GM19351 (cell line): Measurements from ENCODE around the gene ZNF487.
"Not testable (repeated sequence)": the region's sequence is repeated elsewhere in the genome, so short reads cannot be mapped to it uniquely, and the experiment has no call there.

Experiments used
- ATAC-seq: cut with Tn5 transposase; IDR thresholded peaks from one replicate; pipeline ENCODE4 v1.9.1; 2021; ENCODE audit warnings: mild to moderate bottlenecking, moderate library complexity; ENCODE audit not compliant: unreplicated experiment

Gene ZNF487

DNA sequence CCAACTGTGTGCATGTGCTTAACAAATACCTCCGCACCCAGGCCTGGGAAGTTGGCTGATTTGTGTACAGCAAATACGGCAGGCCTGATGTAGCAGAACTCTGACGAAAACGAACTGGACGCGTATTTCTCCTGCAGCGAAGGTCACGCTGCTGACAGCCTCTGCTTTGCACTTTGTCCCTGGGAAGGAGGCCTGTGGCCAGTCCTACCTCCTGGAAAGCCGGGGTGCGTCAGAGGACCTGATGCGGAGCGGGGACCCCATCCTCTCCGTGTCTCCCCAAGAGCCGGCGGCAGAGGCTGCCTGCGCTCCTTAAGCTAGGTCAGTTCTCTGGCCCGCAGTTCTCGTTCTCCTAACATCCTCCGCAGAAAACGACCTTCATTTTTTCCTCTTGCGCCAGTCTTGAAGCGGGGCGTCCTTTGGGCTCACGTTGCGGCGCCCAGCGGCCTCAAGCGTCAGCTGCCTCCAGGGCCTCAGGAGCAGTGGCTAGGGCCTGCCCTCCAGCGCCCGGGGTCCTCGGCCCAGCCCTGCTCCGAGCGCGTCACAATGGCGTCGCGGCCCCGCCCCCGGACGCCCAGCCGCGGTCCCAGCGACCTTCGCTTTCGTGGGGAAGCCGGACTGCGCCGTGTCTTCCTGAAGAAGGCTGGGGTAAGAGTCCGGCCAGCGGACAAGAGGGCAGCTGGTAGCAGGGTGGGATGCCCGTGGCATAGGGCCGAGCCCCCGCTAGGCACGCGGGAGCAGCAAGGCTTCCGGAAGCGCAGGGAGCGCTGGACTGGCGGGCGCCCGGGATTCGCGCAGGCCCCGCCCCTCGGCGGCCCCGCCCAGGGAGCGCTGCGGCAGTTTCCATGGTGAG lies at the start of gene ZNF487:
Gene ZNF487 (plus strand): TSS at position 821 of the 850 bp plus-strand sequence. CDS start 38,703 bp downstream, outside the sequence.
- peak; percentile 95 for ATAC-seq

DNA sequence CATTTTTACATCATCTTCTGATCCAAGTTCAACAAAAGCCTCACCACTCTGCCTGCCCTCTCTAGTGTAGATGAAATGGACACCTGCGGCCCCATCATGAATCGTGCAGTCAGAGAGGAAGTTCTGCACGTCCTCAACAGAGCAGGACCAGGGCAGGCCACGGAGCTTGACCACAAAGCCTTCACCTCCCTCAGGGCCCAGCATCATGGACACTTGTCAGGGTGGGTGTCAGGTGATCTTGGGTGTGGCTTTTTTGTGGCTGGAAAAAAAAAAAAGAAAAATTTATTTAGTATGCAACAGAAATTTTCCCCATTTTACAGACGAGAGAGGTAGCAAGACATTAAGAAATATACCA lies 49.3 kb upstream of the ZNF487 start:
- no peak for ATAC-seq

DNA sequence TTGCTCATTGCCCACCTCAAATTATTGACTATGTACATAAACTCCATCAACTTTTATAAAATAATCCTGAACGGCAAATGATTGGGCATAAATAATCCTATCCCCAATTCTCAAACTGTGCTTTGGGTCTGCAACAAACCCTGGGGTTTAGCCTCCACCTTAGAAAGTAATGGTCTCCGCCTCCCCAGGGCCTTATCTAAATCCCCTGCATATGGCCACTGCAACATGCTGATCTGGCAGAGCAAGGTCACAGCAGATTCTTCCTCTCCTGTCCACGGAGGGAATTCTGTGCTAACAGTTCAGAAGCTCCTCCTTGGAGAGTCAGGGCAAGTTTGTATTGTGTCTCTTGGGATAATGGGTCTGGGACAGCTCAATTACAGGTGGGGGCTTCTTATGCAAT lies 47.0 kb upstream of the ZNF487 start:
- no peak for ATAC-seq

DNA sequence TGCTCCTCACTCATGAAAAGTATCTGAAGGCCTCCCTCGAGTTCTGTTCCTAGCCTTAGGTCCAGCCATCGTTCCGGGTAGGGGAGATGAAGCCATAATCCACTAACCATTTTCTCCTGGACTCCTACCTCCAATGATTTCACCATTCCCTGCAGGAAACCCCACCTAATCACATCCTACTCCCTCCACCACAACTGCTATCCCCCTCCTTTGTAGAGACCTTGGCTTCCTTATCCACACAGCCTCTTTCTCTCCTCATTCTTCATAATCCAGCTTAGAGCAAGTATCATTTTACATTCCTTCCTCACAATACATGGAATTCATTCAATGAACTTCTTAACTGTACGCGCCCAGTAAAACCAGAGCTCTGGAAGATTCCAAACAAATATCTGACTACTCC lies 46.6 kb upstream of the ZNF487 start:
- ATAC-seq: no peak

DNA sequence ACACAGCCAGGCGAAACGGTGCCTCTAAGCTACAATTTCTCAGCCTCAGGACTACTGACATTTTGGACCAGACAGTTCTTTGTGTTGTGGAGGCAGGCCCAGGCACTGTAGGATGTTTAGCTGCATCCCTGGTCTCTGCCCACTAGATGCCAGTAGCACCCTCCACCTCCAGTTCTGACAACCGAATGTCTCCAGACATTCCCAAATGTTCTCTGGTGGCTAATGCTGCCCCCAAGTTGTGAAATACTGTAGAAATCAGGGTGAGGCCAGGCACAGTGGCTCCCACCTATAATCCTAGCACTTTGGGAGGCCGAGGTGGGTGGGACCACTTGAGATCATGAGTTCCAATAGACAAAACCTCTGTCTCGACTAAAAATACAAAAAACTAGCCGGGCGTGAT lies 46.2 kb upstream of the ZNF487 start:
- no peak for ATAC-seq

DNA sequence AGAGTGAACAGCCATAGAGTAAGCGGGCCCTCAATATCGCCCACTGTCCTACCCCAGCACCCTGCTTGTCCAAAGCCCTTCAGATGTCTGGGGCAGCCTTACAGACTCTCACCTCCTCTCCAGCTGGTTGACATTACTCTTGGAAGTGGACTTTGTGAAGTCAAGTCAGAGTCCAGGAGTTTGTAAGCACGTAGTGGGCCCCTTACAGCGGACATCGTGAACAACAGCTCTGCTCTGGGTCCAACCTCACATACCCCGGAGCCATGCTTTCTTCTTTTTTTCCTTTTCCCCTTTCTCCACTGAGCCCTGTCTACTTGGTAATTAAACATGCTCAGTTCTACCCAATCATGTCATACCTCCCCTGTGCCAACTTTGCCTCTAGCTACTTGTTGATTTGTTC lies 45.4 kb upstream of the ZNF487 start:
- no peak for ATAC-seq

DNA sequence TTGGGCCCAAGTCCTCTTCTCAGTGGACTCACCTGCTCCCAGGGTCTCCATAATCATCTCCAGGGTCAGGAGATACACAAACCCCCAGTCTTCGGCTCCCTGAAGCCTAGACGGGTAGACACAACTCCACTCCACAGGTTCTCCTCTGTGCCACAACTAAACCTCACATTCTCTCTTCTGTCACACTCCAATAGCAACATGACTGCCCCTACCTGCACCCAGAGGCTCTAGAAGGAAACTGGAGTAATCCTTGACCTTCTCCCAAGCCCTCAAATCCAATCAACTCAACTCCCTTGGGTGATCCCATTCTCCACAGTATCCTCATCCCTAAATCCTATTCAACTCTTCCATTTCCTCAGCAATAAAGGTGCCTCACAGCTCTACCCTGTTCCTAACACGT lies 44.2 kb upstream of the ZNF487 start:
- ATAC-seq: no peak

DNA sequence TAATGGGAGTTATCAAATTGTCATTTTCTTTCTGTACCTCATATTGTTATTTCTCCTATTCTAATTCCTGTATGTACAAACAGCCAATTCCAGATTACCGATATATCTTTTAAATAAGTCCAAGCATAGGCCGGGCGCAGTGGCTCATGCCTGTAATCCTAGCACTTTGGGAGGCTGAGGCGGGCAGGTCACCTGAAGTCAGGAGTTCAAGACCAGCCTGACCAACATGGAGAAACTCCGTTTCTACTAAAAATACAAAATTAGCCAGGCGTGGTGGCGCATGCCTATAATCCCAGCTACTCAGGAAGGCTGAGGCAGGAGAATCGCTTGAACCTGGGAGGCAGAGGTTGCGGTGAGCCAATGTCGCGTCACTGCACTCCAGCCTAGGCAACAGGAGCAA lies 43.7 kb upstream of the ZNF487 start:
- ATAC-seq: not testable (repeated sequence)

DNA sequence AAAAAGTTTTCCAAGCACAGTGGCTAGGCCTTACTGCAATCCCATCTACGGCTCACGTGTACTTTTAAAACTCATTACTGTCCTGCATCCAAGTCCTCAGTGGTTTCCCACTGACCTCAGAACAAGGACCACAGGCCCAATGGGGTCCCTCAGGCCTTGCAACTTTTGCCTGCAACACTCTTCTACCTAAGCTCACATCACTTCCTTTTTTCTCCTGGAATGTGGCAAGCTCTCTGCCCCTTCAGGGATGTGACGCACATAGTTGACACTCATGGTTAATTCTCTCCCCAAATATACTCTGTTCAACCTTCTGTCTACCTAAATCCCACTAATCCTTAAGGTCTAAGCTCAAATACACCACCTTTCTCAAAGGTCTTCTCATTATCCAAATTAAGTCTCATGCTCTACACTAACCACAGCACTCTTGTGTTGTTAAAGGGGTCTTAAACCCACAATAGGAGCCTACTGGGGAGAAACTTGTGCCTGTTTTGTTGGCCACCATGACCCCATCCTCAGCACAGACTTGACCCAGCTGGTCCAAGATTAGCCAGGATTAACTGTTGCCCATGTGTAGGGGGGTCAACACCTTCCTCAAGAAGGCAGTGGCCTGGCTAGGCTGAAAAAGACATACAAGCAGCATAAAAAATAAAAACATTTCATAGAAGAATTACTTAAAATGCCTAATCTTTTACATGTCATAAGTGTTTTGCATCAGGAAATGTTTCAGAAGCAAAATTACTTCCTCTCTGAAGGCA lies 43.1 kb upstream of the ZNF487 start:
- no peak for ATAC-seq

DNA sequence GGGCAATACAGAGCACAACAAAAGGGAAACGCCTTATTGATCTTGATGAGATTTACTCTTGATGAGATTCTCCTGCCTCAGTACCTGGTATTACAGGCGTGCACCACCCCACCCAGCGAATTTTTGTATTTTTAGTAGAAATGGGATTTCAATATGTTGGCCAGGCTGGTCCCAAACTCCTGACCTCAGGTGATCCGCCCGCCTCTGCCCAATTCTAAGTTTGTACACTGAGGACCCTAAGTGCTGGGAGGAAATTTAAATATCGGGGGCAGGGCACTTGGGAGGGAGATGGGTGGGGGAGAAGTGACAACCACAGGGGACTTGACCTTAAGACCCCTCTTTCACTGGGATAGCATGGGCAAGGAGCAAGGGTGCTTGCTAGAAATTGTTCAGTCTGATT lies 42.0 kb upstream of the ZNF487 start:
- no peak for ATAC-seq

DNA sequence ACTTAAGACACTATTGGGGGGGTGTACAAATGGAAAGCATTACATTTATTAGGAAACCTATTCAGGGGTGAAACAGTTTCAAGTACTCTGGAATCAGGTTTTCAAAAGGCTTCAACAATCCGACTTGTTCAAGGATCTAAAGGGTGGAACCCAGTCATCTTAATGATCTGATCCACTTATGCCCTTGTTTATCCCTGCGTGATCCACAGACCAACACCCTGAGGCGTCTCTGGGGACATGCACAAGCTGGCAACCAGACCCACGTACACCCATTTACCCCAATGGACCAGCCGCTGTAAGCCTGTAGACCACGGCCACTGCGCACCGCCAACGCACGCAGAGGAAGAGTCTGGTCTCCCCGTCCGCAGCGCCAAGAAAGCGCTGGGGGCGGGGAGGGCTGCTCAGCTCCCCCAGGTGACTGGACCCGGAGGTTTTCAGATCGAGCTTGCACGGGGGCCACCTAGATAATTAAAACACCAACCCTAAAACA lies 41.3 kb upstream of the ZNF487 start:
- ATAC-seq: peak; percentile 19

DNA sequence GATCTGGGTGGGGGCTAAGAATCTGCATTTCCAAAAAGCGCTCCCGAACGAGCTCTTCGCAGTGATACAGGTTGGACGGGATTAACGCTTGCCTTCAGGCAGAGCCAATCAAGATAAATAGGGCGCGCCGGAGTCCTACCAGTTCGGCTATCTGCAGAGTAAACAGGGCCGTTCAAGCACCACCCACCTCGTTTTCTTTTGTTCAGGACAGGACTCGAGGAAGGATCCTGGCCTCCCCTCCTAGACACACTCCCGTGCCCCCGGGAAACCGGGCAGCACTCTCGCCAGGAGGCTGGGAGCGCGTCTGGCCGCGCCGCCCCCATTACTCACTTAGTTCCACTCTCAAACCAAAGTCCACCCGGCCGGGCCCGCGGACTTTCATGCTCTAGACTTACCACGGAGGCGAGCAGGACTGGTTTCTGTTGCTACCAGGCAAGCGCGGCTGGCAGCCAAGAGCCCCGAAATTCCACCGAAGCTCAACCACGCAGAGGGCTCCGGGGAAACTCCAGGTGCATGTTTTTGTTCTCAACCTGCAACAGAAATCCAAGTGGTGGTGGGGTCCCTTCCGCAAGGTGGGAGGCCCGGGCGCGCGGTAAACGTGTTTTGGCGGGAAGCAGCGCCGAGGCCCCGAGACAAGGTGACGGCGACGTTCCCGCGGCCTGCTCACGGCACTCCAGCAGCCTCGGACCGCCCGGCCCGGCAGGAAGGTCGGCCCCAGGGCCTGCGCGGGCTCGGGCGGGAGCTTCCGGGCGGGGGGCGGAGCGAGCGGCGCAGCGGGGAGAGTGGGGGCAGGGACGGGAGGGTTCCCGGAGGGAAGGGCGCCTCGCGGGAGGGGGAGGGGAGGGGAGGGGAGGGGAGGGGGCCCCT lies 40.6 kb upstream of the ZNF487 start:
- ATAC-seq: peak; percentile 44

DNA sequence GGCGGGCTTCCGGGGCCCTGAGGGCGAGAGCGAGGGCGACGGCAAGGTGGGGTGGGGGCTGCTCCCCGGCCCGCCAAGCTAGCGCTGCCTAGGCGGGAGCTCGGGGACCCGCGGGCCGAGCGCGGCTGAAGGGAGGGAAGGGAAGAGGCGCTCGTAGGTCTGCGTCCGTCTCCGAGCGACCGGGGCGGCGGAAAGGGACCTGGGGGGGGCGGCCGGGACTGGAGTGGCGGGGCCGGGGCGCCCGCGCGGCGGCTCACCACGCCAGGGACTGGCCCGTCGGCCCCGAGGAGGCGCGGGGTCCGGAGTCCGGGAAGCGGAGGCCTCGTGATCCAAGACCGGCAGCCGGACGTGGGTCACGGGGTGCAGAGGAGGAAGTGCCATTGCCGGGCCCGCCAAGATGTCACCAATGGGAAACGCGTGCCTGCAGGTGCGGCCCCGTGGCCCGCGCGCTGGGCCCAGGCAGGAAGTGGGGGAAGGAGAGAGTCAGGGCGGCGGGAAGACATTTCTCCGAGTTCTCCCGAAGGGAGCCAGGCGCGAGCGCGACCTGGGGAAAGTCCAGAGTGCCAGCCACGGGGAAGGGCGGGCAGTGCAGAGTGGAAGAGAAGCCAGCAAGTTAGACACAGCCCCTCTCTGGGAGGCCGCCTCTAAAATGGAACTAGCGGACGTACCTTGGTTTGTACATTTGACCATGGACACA lies 39.8 kb upstream of the ZNF487 start:
- peak; percentile 74 for ATAC-seq

DNA sequence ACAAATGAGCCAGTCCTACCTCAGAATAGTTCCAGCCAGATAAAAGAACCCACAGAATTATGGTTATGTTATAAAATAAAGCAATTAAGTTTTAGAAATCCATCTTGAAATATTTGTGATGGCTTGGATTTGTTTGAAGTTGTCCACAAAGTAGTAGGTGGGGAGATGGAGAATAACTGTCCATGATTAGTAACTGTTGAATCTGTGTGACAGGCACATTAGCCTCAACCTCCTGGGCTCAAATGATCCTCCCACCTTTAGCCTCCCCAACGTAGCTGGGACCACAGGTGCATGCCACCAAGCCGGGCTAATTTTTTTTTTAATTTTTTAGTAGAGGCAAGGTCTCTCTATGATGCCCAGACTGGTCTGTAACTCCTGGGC lies 38.0 kb upstream of the ZNF487 start:
- ATAC-seq: no peak

DNA sequence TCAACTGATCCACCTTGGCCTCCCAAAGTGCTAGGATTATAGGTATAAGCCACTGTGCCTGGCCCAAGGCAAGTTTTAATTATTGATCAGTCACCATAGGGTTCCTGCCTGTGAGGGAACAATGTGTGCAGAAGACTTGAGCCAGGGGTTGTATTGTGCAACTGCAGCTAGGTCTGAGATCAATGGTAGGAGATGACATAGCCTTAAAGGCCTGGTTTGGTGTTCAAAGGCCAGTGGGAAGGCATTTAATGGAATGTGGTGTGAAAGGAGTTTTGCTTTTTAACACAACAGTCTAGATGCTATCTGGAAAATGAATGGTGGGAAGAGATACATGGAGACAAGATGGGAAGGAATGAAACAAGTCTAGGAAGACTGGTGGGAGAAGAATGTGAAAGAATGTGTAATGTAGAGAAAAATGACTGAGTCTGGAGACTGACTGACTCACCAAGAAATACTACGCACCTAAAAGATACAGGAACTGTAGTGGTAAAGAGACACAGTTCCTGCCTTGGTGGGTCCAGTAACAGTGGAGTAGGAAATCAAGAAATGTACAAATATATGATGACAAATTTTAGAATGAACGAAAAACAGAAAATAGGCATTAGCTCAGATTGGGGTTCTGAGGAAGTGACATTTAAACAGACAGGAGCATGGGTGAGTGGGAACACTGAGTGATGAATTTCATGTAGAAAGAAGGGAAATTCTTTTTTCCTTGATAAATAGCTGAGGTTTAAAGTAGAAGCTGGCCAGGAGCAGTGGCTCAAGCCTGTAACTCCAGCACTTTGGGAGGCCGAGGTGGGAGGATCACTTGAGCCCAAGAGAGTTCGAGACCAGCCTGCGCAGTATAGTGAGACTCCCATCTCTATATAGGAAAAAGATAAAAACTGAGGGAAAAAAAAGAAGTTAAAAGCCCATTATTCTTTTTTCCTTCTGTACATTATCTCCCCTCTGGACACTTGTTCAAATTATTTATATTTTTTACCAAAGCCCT lies 37.3 kb upstream of the ZNF487 start:
- ATAC-seq: no peak

DNA sequence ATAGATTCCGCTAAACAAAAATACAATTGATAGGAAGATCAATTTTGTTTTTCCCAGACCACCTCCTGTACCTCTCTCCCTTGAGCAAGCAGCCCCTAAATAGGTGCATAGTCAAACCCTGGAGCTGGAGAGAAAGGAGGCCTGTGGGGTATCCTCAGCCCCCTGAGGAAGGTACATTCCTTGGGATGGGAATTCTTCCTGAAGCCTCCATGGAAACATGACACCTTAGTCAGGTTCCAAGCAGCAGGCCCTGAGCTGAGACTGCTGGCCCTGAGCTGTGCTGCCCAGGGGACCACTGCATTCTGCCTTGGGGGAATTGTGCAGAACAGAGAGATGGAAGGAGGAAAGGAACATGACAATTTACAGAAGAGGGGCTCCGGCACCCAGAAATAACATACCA lies 35.3 kb upstream of the ZNF487 start:
- ATAC-seq: no peak

DNA sequence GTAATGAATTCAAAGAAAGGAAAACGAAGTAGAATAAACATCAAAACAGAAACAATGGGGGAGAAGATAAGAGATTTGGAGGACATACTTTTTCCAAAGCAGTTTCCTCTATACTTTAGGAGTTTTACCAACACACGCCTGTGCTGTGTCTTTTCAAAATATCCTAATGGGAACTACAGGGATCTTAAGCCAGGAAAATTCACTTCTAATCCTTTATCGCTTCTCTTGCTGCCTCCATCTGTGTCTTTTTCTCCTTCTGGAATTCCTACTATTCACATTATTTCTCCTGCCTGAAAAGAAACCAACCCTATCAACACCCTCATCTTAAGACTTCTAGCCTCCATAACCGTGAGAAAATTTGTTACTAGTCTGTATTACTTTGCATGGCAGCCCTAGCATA lies 34.7 kb upstream of the ZNF487 start:
- no peak for ATAC-seq

DNA sequence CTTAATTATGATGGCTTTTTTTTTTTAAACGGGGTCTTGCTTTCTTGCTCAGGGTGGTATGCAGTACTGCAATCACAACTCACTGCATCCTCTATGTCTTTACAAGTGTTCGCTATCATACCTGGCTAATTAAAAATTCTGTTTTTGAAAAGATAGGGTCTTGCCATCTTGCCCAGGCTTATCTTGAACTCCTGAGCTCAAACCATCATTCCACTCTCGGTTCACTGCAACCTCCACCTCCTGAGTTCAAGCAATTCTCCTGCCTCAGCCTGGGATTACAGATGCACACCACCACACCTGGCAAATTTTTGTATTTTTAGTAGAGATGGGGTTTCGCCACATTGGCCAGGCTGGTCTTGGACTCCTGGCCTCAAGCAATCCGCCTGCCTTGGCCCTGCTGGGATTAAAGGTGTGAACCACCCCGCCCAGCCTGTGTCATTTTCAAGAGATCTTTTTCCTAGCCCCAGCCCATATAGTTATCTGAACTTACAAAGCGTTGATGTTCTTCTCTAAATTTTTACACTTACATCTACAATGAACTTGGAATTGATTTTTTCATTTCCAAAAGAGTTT lies 33.9 kb upstream of the ZNF487 start:
- no peak for ATAC-seq
